Fibroblast of the aortic adventitia (primary cell): ENCODE data around the gene NCOA5. TPM values are rescaled to one million over a fixed set of nuclear protein-coding genes. Genes with fewer than 3 reads are reported as not detected.
A peak's percentile ranks its signal among the peaks of the same experiment; 100 is the strongest.

Source experiments
- DNase-seq: peaks from one replicate; pipeline ENCODE4 v3.0.0-alpha.2; 2010; ENCODE audit warnings: low read depth
- H3K4me3 ChIP-seq: 2 replicates; pipeline ENCODE4 v1.5.1; 2011; ENCODE audit warnings: low read depth, mild to moderate bottlenecking, control low read depth, low read length, moderate library complexity
- CTCF ChIP-seq: IDR thresholded peaks from 2 replicates; pipeline ENCODE4 v1.5.1; 2011; ENCODE audit warnings: mild to moderate bottlenecking, low read length, control low read depth, inconsistent platforms; ENCODE audit not compliant: insufficient read depth
- total RNA-seq: library from RNA; depleted of rRNA; stranded (reverse); fragments of >200 nt; gene quantifications from 2 replicates; pipeline ENCODE4 v1.2.3, GENCODE V29; 2012; ENCODE audit warnings: low replicate concordance

NCOA5 gene
- total RNA-seq, 1 donor: 24.0 TPM

- no peak for TF ChIP-seq CTCF
- no peak for DNase-seq
- H3K4me3 ChIP-seq: no peak overlapping the region
These were observed 58.0 kb downstream of the NCOA5 start for GRCh38 chr20:46031701-46032254.

- TF ChIP-seq CTCF: no peak
- H3K4me3 ChIP-seq: no peak overlapping the region
- no peak for DNase-seq
These were observed 58.7 kb downstream of the NCOA5 start for GRCh38 chr20:46031014-46031569.

DNA sequence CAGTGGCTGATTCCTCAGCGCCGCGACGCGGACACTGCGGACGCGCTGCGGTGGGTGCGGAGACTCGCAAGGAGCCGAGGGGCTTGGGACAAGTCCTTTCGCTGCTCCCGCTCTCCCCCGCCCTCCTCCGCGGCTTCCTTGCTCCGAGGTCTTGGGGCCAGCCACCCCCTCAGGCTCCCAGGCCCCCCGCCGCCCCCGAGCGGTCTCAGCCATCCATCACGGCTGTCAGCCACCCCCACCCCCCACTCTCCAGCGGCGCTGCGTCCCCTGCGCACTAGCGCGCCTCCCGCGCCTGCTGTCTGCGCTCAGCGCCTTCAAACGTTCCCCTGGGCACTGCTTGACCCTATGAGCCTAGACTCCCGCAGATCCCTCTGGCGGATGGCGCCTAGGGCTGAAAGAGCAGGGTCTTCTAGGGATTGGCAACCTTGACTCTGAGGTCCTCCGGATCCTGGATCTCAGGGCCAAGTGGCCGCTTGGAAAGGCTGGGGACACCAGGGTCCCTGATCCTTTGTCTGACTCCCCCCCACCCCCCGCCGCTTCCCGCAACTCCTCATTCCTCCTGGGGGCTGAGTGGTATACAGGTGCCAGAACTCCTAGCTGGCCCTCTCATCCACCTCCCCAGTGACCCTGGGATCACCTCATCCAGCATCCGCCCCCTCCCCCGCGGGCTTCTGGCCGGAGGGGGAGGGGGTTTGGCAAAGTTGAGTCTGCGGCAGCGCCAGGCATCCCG is 59.3 kb downstream of the NCOA5 start:
- DNase-seq: no peak
- H3K4me3 ChIP-seq: no peak overlapping the region
- TF ChIP-seq CTCF: no peak

DNA sequence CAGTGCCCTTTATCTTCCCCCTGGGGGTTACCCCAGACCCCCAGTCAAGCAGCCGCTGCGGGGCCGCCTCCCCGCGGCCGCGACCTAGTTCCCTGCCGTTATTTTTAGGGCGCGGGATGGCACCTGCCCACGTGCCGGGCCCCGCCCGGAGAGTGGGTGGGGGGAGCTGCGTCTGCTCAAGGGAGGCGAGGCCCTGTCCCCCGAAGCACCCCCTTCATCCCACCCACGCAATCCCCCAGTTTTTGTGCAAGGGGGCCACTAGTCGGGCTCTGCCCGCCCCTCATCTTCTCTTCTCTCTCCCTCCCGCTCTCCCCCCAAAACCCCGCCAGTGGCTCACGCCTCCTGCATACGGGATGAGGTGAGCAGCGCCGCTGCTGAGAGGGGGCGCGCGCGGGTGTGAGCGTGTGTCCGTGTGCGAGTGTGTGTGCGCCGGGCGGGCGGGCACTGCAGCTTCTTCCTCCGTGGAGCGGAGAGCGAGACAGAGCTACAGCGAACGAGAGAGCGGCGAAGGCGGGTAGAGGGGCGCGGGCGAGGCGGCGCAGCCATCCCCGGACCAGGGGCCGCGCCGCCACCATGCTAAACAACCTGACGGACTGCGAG is 60.9 kb downstream of the NCOA5 start, which contains the start of gene SLC12A5:
Gene SLC12A5, plus strand, starts transcription at position 444 of the 600 bp plus-strand sequence. Its CDS starts 130 bp downstream, at position 574.
- no peak for DNase-seq
- no peak within 1 kb of the TSS for H3K4me3 ChIP-seq
- no peak for TF ChIP-seq CTCF

DNA sequence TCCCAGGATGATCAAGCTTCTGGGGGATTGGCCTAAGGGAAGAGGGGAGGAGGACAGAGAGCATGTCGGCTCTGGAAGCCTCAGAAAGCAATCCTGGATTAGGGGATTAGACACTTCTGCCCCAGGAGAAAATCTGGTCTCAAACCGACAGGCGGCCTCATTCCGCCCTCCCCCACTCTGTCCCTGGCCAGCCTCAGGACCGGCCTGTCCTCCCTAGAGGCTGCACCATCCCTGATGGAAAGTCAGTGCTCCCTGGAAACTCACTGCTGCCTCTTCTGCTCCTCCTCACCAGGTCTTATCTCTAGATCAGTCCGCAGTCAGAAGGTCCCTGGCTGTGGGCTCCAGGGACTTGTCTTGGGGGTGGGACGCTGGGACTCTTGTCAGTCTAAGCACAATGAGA is 61.7 kb downstream of the NCOA5 start:
- no peak overlapping the region for H3K4me3 ChIP-seq
- no peak for TF ChIP-seq CTCF
- no peak for DNase-seq

DNA sequence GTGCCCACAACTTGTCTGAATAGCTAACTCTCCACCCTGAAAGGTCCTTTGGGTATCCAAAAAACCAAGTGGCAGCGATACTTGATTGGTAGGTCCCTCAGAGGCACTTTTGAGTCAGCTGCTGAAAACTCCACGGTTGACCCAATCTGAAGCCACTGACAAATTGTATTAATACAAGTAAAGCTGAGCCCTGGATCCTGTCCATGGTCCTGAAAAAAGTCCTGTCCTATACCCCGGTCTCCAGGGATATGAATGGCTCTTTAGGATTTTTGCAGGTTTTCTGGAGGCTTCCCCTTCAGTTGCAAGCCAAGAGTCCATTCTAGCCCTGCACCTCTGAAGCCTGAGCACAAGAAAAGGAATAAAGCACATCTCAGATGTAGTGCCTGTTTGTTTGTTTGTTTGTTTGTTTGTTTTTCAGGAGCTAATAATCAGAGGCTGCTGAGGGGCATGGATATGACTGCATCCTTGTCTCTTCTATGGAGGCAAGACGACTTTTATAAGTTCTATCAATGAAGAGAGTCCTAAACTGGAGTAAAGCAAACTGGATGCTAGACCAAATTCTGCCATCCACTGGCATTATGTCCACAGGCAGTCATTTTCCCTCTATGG is 62.4 kb downstream of the NCOA5 start:
- no peak overlapping the region for H3K4me3 ChIP-seq
- TF ChIP-seq CTCF: no peak
- peak; percentile 72 for DNase-seq
